Stimulated activated CD8-positive, alpha-beta memory T cell treated with anti-CD3 and anti-CD28 coated beads, Interleukin-7, amount 100 ng/mL, for 4 hours (primary cell): ENCODE data around the gene NDUFS1.
"Not testable (repeated sequence)": the region's sequence is repeated elsewhere in the genome, so short reads cannot be mapped to it uniquely, and the experiment has no call there.

Experiments used
- DNase-seq, 2 donors: peaks; one replicate each; pipeline ENCODE4 v3.0.0-alpha.2; 2020; ENCODE audit warnings: low read depth in 2 of 2

NDUFS1 gene

GRCh38 chr2:206098471-206098870 is 60.8 kb downstream of the NDUFS1 start:
- no peak for DNase-seq

- no peak for DNase-seq
These were observed 62.4 kb downstream of the NDUFS1 start for GRCh38 chr2:206096876-206097275.

- DNase-seq = no peak
These were observed 63.5 kb downstream of the NDUFS1 start for GRCh38 chr2:206095536-206096332.

GRCh38 chr2:206092297-206092696 is 66.9 kb downstream of the NDUFS1 start:
- no peak for DNase-seq

GRCh38 chr2:206088248-206088647 is 71.0 kb downstream of the NDUFS1 start:
- DNase-seq = no peak

- DNase-seq = no peak
These were observed 72.4 kb downstream of the NDUFS1 start for GRCh38 chr2:206086716-206087350.

GRCh38 chr2:206085742-206086445 is 73.3 kb downstream of the NDUFS1 start, which contains the start of gene INO80D:
TSS of gene INO80D (minus strand) at chr2:206086174. CDS start at chr2:206063016, 23,158 bp downstream.
- DNase-seq = peak; percentile 65 to 67

- peak in 1 of 2 donors; percentile 28 for DNase-seq
These were observed 74.1 kb downstream of the NDUFS1 start for GRCh38 chr2:206084870-206085741.

GRCh38 chr2:206084439-206084869 is 74.8 kb downstream of the NDUFS1 start:
- no peak for DNase-seq

- DNase-seq = no peak
These were observed 75.4 kb downstream of the NDUFS1 start for GRCh38 chr2:206083602-206084438.

GRCh38 chr2:206082298-206082843 is 76.9 kb downstream of the NDUFS1 start:
- DNase-seq = no peak

GRCh38 chr2:206080927-206081326 is 78.3 kb downstream of the NDUFS1 start:
- no peak for DNase-seq

GRCh38 chr2:206079699-206080465 is 79.4 kb downstream of the NDUFS1 start:
- no peak for DNase-seq

GRCh38 chr2:206077879-206078278 is 81.4 kb downstream of the NDUFS1 start:
- not testable (repeated sequence) for DNase-seq

GRCh38 chr2:206075113-206075512 is 84.1 kb downstream of the NDUFS1 start:
- DNase-seq = no peak

GRCh38 chr2:206071807-206072206 is 87.4 kb downstream of the NDUFS1 start:
- DNase-seq = no peak

- DNase-seq = no peak
These were observed 89.8 kb downstream of the NDUFS1 start for GRCh38 chr2:206069417-206069816.

- DNase-seq = no peak
These were observed 91.0 kb downstream of the NDUFS1 start for GRCh38 chr2:206068207-206068606.
